NB4 (cell line): Measurements from ENCODE around the gene CDH23.

Source experiments
- DNase-seq: peaks from one replicate; pipeline ENCODE4 v3.0.0; 2010; ENCODE audit warnings: low read depth
- H3K4me3 ChIP-seq: one replicate; pipeline ENCODE4 v1.5.1; 2011; ENCODE audit warnings: mild to moderate bottlenecking, low read depth, low read length, moderate library complexity
- CTCF ChIP-seq: IDR thresholded peaks from one replicate; pipeline ENCODE4 v1.5.1; 2012; ENCODE audit warnings: low read depth, low read length
- MAX ChIP-seq: IDR thresholded peaks from 2 replicates; pipeline ENCODE4 v1.6.1; 2011; ENCODE audit warnings: low read depth, low read length
- MYC ChIP-seq: IDR thresholded peaks from 2 replicates; pipeline ENCODE4 v1.6.1; 2011; ENCODE audit warnings: low read depth, low read length
- POLR2A ChIP-seq: IDR thresholded peaks from 2 replicates; pipeline ENCODE4 v1.6.1; 2011; ENCODE audit warnings: mild to moderate bottlenecking; ENCODE audit not compliant: insufficient read length; ENCODE audit errors: extremely low read depth

Gene CDH23

GRCh38 chr10:71661060-71661622 lies 264.4 kb downstream of the CDH23 start:
- TF ChIP-seq POLR2A (no peak), MAX (no peak), CTCF (no peak), MYC (no peak)
- no peak for DNase-seq
- H3K4me3 ChIP-seq: no peak overlapping the region

GRCh38 chr10:71661779-71662336 lies 265.1 kb downstream of the CDH23 start:
- DNase-seq: no peak
- TF ChIP-seq MAX: no peak
- no peak for TF ChIP-seq POLR2A
- no peak for TF ChIP-seq MYC
- no peak for TF ChIP-seq CTCF
- no peak overlapping the region for H3K4me3 ChIP-seq

- H3K4me3 ChIP-seq: no peak overlapping the region
- TF ChIP-seq CTCF (no peak), MAX (no peak), MYC (no peak), POLR2A (no peak)
- DNase-seq: no peak
Observed at GRCh38 chr10:71663311-71663710, 266.6 kb downstream of the CDH23 start.

- no peak for TF ChIP-seq MYC
- TF ChIP-seq CTCF: no peak
- no peak for TF ChIP-seq POLR2A
- no peak for TF ChIP-seq MAX
- DNase-seq: no peak
- no peak overlapping the region for H3K4me3 ChIP-seq
Observed at GRCh38 chr10:71664585-71664984, 267.9 kb downstream of the CDH23 start.

- TF ChIP-seq POLR2A (no peak), CTCF (no peak), MAX (no peak), MYC (no peak)
- DNase-seq: no peak
- no peak overlapping the region for H3K4me3 ChIP-seq
Observed at GRCh38 chr10:71665456-71665855, 268.7 kb downstream of the CDH23 start.
